Measurements from ENCODE around the gene UCP2. TPM values are rescaled to one million over a fixed set of nuclear protein-coding genes. Genes with fewer than 3 reads are reported as not detected.

The UCP2 gene
- total RNA-seq, 2 donors from 2014 or later: 42.0 to 57.7 TPM

DNA sequence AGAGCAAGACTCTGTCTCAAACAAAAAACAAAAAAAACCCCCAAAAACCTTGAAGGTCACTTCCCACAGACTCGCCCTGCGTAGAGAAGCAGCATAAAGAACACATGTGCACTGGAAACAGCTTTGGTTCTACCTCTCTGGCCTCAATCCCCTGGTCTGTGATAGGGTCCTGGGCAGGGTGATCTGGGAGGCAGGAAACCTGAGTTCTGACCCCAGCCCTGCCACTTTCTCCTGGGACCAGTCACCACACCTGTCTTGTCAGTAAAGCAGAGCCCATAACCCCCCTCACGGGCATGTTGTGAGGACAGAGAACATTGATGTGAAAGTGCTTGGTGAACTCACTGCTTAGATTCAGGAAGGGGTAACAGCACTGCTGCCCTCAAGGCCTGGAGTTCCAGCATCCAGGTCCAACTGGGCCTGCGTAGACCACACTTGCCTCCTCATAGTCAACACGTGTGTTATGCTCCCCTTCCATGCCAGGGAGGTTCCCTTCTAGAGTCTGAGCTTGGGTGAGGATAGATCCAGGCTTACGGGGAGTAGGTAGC, 11.4 kb downstream of the UCP2 start:
- peaks cover 5% of the 10 kb centered on the region for H3K36me3 ChIP-seq
- ATAC-seq (ENCODE audit: insufficient number of reproducible peaks, low FRiP score, low read depth) (no peak), DNase-seq (ENCODE audit: low spot score) (no peak)
- H3K27me3 ChIP-seq (replicated peaks; ENCODE audit: insufficient read depth): no peaks in the 10 kb centered on the region
- no peaks in the 10 kb centered on the region for H3K4me1 ChIP-seq (ENCODE audit: control insufficient read depth in 1 of 2, low read depth in 2 of 2)
- no peak overlapping the region for H3K27ac ChIP-seq
- H3K4me3 ChIP-seq: no peak overlapping the region
- no peaks in the 10 kb centered on the region for H3K9me3 ChIP-seq
- TF ChIP-seq, protein P1, sequence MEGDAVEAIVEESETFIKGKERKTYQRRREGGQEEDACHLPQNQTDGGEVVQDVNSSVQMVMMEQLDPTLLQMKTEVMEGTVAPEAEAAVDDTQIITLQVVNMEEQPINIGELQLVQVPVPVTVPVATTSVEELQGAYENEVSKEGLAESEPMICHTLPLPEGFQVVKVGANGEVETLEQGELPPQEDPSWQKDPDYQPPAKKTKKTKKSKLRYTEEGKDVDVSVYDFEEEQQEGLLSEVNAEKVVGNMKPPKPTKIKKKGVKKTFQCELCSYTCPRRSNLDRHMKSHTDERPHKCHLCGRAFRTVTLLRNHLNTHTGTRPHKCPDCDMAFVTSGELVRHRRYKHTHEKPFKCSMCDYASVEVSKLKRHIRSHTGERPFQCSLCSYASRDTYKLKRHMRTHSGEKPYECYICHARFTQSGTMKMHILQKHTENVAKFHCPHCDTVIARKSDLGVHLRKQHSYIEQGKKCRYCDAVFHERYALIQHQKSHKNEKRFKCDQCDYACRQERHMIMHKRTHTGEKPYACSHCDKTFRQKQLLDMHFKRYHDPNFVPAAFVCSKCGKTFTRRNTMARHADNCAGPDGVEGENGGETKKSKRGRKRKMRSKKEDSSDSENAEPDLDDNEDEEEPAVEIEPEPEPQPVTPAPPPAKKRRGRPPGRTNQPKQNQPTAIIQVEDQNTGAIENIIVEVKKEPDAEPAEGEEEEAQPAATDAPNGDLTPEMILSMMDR (IDR thresholded peaks at IDR 0.05): no peak

DNA sequence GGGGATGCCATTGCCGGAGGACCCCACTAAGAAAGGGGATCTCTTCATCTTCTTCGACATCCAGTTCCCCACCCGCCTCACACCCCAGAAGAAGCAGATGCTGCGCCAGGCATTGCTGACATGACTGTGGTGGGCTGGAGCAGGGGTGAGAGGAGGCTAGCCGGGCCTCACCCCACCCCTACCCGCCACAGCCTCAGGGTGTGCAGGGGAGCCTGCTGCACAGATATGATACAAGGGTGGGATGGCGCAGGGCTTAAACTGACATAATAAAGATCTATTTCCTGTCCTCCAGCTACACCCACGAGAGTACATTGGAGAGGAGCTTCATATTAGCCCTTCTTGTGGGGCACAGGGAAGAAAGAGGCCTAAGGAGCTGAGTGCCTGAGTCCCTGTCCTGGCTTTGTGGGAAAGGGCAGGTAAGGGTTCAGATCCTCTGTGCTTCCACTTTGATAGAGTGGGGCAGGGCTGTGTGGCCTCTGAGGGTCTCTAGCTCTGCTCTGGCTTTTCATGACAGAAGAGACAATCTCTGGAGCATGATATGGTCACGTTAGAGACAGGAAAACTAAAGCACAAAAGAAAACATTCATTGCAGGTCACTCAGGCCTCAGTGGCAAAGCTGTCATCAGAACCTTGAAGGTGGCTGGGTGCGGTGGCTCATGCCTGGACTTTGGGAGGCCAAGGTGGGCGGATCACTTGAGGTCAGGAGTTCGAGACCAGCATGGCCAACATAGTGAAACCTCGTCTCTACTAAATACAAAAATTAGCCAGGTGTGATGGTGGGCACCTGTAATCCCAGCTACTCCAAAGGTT, 12.4 kb downstream of the UCP2 start:
- Histone ChIP-seq H3K27me3 (replicated peaks; ENCODE audit: insufficient read depth) (no peaks in the 10 kb centered on the region), H3K4me3 (no peak overlapping the region), H3K9me3 (no peaks in the 10 kb centered on the region), H3K27ac (no peak overlapping the region), H3K36me3 (peaks cover 2% of the 10 kb centered on the region), H3K4me1 (ENCODE audit: control insufficient read depth in 1 of 2, low read depth in 2 of 2) (no peaks in the 10 kb centered on the region)
- DNase-seq (ENCODE audit: low spot score): no peak
- ATAC-seq (ENCODE audit: insufficient number of reproducible peaks, low FRiP score, low read depth): no peak
- TF ChIP-seq, protein P1 (IDR thresholded peaks at IDR 0.05): no peak

DNA sequence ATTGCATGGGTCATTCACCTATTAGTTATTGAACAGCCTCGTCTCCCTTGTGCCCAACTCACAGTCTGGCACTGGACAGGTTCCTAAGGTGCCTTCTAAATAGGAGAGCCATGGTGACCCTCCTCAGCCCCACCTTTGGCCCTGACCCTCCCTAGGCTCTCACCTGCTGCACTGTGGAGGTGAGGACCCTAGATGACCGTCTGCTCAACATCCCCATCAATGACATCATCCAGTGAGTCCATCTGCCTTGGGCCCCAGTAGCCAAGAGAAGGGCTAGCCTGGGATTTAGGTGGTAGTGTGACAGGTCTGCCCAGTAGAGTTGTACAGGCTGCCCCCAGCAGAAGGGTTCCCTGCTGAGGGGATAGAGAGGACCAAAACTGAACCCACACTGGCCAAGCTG, 13.6 kb downstream of the UCP2 start:
- ATAC-seq (ENCODE audit: insufficient number of reproducible peaks, low FRiP score, low read depth): no peak
- Histone ChIP-seq H3K27me3 (replicated peaks; ENCODE audit: insufficient read depth) (no peaks in the 10 kb centered on the region), H3K4me1 (ENCODE audit: control insufficient read depth in 1 of 2, low read depth in 2 of 2) (no peaks in the 10 kb centered on the region), H3K4me3 (no peak overlapping the region), H3K36me3 (no peaks in the 10 kb centered on the region), H3K9me3 (no peaks in the 10 kb centered on the region), H3K27ac (no peak overlapping the region)
- DNase-seq (ENCODE audit: low spot score): no peak
- TF ChIP-seq, protein P1 (IDR thresholded peaks at IDR 0.05): no peak

DNA sequence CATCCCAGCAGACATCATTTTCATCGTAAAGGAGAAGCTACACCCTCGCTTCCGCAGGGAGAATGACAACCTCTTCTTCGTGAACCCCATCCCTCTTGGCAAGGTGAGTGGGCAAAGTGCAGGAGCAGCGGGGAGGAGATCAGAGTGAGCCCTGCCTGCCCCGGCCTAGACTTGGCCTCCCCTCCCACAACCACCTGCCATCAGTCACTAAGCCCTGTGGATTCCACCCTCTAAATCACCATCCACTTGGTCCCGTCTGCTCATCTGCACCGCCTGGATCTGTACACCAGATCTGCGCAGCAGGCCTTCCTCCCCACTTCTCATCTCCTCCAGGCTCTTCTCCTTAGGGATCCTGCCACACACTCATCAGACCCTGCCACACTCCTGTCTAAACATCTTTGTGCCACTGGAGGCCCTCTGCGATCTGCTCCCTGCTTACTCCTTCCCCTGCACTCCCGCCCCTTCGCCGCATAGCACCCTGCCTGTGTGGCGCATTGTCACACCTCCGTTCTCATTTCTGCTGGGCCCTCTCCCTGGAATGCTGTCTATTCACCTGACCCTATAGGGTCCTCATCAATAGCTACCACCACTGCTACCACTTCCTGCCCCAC, 14.2 kb downstream of the UCP2 start:
- TF ChIP-seq, protein P1 (IDR thresholded peaks at IDR 0.05): no peak
- H3K27ac ChIP-seq: no peak overlapping the region
- no peaks in the 10 kb centered on the region for H3K36me3 ChIP-seq
- no peak for DNase-seq (ENCODE audit: low spot score)
- H3K4me3 ChIP-seq: no peak overlapping the region
- no peaks in the 10 kb centered on the region for H3K4me1 ChIP-seq (ENCODE audit: control insufficient read depth in 1 of 2, low read depth in 2 of 2)
- no peaks in the 10 kb centered on the region for H3K27me3 ChIP-seq (replicated peaks; ENCODE audit: insufficient read depth)
- no peaks in the 10 kb centered on the region for H3K9me3 ChIP-seq
- no peak for ATAC-seq (ENCODE audit: insufficient number of reproducible peaks, low FRiP score, low read depth)

DNA sequence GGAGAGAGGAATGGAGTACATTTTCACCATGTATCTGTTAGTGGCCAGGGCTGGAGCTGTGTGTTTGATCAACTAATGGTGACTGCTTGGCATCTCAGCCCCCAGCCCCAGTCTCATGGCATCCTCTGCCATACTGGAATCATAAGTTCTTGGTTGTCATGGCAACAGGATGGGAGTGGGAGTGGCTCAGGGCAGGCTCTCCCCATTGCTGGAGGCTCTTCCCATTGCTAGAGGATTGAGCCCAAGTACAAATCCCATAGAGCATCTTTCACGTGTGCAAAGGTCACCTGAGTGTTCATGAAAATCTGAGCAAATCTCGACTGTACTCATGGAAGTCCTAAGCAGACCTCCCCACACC, 16.9 kb downstream of the UCP2 start:
- Histone ChIP-seq H3K4me3 (no peak overlapping the region), H3K9me3 (no peaks in the 10 kb centered on the region), H3K27me3 (replicated peaks; ENCODE audit: insufficient read depth) (no peaks in the 10 kb centered on the region), H3K4me1 (ENCODE audit: control insufficient read depth in 1 of 2, low read depth in 2 of 2) (no peaks in the 10 kb centered on the region), H3K27ac (no peak overlapping the region), H3K36me3 (no peaks in the 10 kb centered on the region)
- ATAC-seq (ENCODE audit: insufficient number of reproducible peaks, low FRiP score, low read depth) (no peak), DNase-seq (ENCODE audit: low spot score) (no peak)
- TF ChIP-seq, protein P1 (IDR thresholded peaks at IDR 0.05): no peak
